Natural killer cell (primary cell): Measurements from ENCODE around the gene FHOD3. TPM values are rescaled to one million over a fixed set of nuclear protein-coding genes. Genes with fewer than 3 reads are reported as not detected.

ENCODE experiments used
- ATAC-seq, 3 donors: fragments of 150-1000 bp in 2 of 3; fragments of 200-7000 bp in 1 of 3; cut with Tn5 transposase; 1 replicate in 1 of 3; 2 replicates in 2 of 3; pipeline ENCODE4 v1.10.0; 2021; ENCODE audit warnings: mild to moderate bottlenecking in 2 of 3, moderate library complexity in 2 of 3
- DNase-seq, 2 donors: peaks; one replicate each; pipeline versions ENCODE4 v3.0.0 to v3.0.0-alpha.2; 2013 to 2021; ENCODE audit warnings: mixed read lengths in 1 of 2
- H3K27ac ChIP-seq: one replicate; pipeline ENCODE4 v1.5.1; 2013; ENCODE audit warnings: mild to moderate bottlenecking, low read length
- H3K27me3 ChIP-seq: one replicate; pipeline ENCODE4 v1.6.1; 2013; ENCODE audit warnings: low read length; ENCODE audit not compliant: control insufficient read depth, insufficient read depth
- H3K36me3 ChIP-seq: one replicate; pipeline ENCODE4 v1.6.1; 2013; ENCODE audit warnings: low read length; ENCODE audit not compliant: control insufficient read depth, insufficient read depth
- H3K4me1 ChIP-seq: one replicate; pipeline ENCODE4 v1.6.1; 2013; ENCODE audit warnings: low read length; ENCODE audit not compliant: control insufficient read depth, insufficient read depth
- H3K4me3 ChIP-seq: one replicate; pipeline ENCODE4 v1.5.1; 2013; ENCODE audit warnings: low read length
- H3K9me3 ChIP-seq: one replicate; pipeline ENCODE4 v1.6.1; 2013; ENCODE audit warnings: low read length; ENCODE audit not compliant: control insufficient read depth, insufficient read depth
- H3K27ac Mint-ChIP-seq, 2 donors: one replicate each; pipeline ENCODE4 v1.8.0; 2022; ENCODE audit warnings: mild to moderate bottlenecking in 2 of 2, mixed read lengths in 2 of 2, moderate library complexity in 1 of 2
- H3K27me3 Mint-ChIP-seq, 2 donors: one replicate each; pipeline ENCODE4 v1.8.0; 2022; ENCODE audit warnings: low read depth in 2 of 2, mixed read lengths in 2 of 2
- H3K36me3 Mint-ChIP-seq: one replicate; pipeline ENCODE4 v1.8.0; 2022; ENCODE audit warnings: mixed read lengths
- H3K4me1 Mint-ChIP-seq, 2 donors: one replicate each; pipeline ENCODE4 v1.8.0; 2022; ENCODE audit warnings: mixed read lengths in 2 of 2
- H3K4me3 Mint-ChIP-seq: one replicate; pipeline ENCODE4 v1.8.0; 2022; ENCODE audit warnings: mild to moderate bottlenecking, moderate library complexity, mixed read lengths
- H3K9me3 Mint-ChIP-seq, 2 donors: one replicate each; pipeline ENCODE4 v1.8.0; 2022; ENCODE audit warnings: mixed read lengths in 2 of 2
- WGBS: methylation state at CpG from one replicate; pipeline ENCODE4 v1.1.7; 2013; ENCODE audit warnings: missing lambda C conversion rate; ENCODE audit not compliant: insufficient coverage; 5-methylcytosine and 5-hydroxymethylcytosine counted together
- intact Hi-C: fragments of 100-400 bp; cut with micrococcal nuclease; formaldehyde crosslinking; loops from one replicate; pipeline ENCODE4 v1.14.2; 2022
- total RNA-seq, 4 donors: library from RNA; stranded (reverse); fragments of 120-200 nt in 1 of 4; gene quantifications; one replicate each; pipeline versions ENCODE4 v1.2.3 to v1.2.4, GENCODE V29; 2013 to 2022
- TF ChIP-seq, protein P1 (sequence below): fragments of 200-600 bp; IDR thresholded peaks from one replicate; pipeline ENCODE4 v1.8.0; 2022; ENCODE audit warnings: antibody characterized with exemption

The FHOD3 gene
- total RNA-seq, 3 donors from 2014 or later (not counting 1 experiment from before 2014, with no cell fraction given) = not detected

DNA sequence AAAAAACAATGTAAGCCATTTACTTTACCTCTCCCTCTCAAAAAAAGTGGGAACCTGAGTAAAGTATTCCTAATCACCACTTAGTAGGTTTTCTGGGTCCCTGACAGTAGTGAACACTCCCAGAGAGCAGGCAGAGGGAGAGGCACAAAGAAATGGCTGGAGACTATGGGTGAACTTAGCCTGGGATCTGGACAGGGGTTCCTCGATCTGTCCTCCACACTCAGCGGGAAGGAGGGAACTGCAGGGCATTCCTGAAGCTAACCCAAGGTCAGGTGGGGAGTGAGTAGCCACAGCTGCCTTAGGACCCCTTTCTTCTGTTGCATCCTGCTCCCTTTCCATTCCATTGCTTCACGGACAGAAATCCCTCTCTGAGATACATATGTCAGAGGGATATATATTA lies 375.9 kb downstream of the FHOD3 start:
- Mint-ChIP-seq H3K4me1 (peaks cover 0 to 6% of the 10 kb centered on the region in 2 donors), H3K36me3 (no peaks in the 10 kb centered on the region), H3K27ac (no peak overlapping the region), H3K27me3 (peaks cover 3 to 16% of the 10 kb centered on the region in 2 donors), H3K9me3 (peaks cover 0 to 3% of the 10 kb centered on the region in 2 donors), H3K4me3 (no peak overlapping the region)
- 89% methylated on average over 2 of the region's 3 CpGs for WGBS
- Histone ChIP-seq H3K27ac (no peak overlapping the region), H3K36me3 (no peaks in the 10 kb centered on the region), H3K4me3 (no peak overlapping the region), H3K9me3 (peaks cover 3% of the 10 kb centered on the region), H3K27me3 (no peaks in the 10 kb centered on the region), H3K4me1 (no peaks in the 10 kb centered on the region)
- ATAC-seq = no peak
- no peak for DNase-seq
- TF ChIP-seq, protein P1, sequence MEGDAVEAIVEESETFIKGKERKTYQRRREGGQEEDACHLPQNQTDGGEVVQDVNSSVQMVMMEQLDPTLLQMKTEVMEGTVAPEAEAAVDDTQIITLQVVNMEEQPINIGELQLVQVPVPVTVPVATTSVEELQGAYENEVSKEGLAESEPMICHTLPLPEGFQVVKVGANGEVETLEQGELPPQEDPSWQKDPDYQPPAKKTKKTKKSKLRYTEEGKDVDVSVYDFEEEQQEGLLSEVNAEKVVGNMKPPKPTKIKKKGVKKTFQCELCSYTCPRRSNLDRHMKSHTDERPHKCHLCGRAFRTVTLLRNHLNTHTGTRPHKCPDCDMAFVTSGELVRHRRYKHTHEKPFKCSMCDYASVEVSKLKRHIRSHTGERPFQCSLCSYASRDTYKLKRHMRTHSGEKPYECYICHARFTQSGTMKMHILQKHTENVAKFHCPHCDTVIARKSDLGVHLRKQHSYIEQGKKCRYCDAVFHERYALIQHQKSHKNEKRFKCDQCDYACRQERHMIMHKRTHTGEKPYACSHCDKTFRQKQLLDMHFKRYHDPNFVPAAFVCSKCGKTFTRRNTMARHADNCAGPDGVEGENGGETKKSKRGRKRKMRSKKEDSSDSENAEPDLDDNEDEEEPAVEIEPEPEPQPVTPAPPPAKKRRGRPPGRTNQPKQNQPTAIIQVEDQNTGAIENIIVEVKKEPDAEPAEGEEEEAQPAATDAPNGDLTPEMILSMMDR = no peak
- intact Hi-C loops = no loop called here

DNA sequence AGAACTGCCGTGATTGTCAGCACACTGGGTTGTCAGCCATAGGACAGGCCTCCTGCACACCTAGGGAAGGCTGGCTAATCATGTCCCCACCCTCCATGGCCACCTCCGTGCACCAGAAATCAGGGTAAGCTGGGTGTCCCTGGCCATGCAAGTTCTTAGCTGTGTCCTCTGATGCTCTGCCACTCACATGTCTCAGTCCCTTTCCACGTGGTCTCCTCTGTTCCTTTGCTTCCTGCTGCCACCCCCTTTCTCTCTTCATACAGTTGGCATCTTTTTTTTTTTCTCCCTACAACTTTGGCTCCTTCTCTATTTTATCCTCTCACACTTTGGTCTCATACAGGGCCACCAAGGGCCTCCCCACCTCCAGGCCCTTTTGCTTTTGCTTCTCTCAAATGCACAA lies 377.6 kb downstream of the FHOD3 start:
- Histone ChIP-seq H3K27ac (no peak overlapping the region), H3K4me3 (no peak overlapping the region), H3K27me3 (no peaks in the 10 kb centered on the region), H3K9me3 (peaks cover 3% of the 10 kb centered on the region), H3K36me3 (no peaks in the 10 kb centered on the region), H3K4me1 (no peaks in the 10 kb centered on the region)
- Mint-ChIP-seq H3K9me3 (peaks cover 0 to 3% of the 10 kb centered on the region in 2 donors), H3K4me3 (no peak overlapping the region), H3K36me3 (no peaks in the 10 kb centered on the region), H3K27me3 (peaks cover 3 to 12% of the 10 kb centered on the region in 2 donors), H3K4me1 (peaks cover 0 to 6% of the 10 kb centered on the region in 2 donors), H3K27ac (no peak overlapping the region)
- ATAC-seq (no peak), DNase-seq (no peak)
- TF ChIP-seq, protein P1 = no peak
- 83% methylated on average over 3 of the region's 3 CpGs for WGBS
- intact Hi-C loops = no loop called here

DNA sequence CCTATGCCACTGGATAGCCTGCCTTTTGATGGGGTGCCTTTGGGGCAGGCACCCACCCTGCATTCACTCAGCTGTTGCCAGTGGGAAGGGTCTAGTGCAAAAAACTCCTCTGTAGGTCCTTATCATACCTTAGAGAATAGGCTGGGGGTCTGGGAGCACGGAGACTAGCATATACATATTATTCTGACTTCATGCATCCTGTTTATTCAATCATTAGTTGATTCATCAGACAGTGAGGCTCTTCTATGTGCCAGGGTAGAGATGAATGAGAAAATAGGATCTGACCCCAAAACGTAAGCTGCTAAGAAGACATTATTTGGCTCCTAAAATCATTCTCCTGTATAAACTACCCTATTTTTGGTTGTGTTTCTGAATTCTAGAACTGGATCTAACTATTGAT lies 378.0 kb downstream of the FHOD3 start:
- peaks cover 0 to 3% of the 10 kb centered on the region in 2 donors for H3K9me3 Mint-ChIP-seq
- no peaks in the 10 kb centered on the region for H3K36me3 ChIP-seq
- H3K4me3 Mint-ChIP-seq = no peak overlapping the region
- no peak for DNase-seq
- H3K4me3 ChIP-seq = no peak overlapping the region
- no peaks in the 10 kb centered on the region for H3K27me3 ChIP-seq
- H3K36me3 Mint-ChIP-seq = no peaks in the 10 kb centered on the region
- 60% methylated on average over 1 of the region's 2 CpGs for WGBS
- no peak for ATAC-seq
- no peak overlapping the region for H3K27ac Mint-ChIP-seq
- H3K4me1 ChIP-seq = no peaks in the 10 kb centered on the region
- no peak overlapping the region for H3K27ac ChIP-seq
- intact Hi-C loops = no loop called here
- peaks cover 3 to 8% of the 10 kb centered on the region in 2 donors for H3K27me3 Mint-ChIP-seq
- H3K4me1 Mint-ChIP-seq = peaks cover 0 to 6% of the 10 kb centered on the region in 2 donors
- TF ChIP-seq, protein P1 = no peak
- peaks cover 3% of the 10 kb centered on the region for H3K9me3 ChIP-seq

DNA sequence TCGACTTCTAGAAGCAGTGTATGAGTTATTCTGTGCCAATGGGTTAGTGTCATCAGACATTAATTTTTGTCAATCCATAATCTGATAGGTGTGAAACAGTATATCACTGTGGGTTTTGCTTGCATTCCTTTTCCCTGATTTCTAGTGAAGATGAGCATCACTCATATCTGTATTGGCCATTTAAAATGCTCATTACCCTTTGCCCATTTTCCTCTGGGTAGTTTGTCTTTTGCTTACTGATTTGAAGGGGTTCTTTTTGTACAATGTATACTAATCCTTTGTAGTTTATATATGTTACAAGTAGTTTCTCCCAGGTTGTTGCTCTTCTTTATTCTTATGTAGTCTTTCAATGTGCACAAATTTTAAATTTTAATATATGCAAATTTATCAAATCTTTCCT lies 379.1 kb downstream of the FHOD3 start:
- Histone ChIP-seq H3K4me1 (no peaks in the 10 kb centered on the region), H3K27ac (no peak overlapping the region), H3K4me3 (no peak overlapping the region), H3K27me3 (no peaks in the 10 kb centered on the region), H3K9me3 (peaks cover 3% of the 10 kb centered on the region), H3K36me3 (no peaks in the 10 kb centered on the region)
- intact Hi-C loops = no loop called here
- no peak for ATAC-seq
- Mint-ChIP-seq H3K9me3 (peaks cover 0 to 3% of the 10 kb centered on the region in 2 donors), H3K27me3 (peaks cover 2% of the 10 kb centered on the region in 2 donors), H3K27ac (no peak overlapping the region), H3K36me3 (no peaks in the 10 kb centered on the region), H3K4me1 (peaks cover 0 to 6% of the 10 kb centered on the region in 2 donors), H3K4me3 (no peak overlapping the region)
- no CpG with 5 or more reads among the region's 1 CpG for WGBS
- DNase-seq = no peak
- TF ChIP-seq, protein P1 = no peak
